Measurements from ENCODE around the gene CFAP251.

DNA sequence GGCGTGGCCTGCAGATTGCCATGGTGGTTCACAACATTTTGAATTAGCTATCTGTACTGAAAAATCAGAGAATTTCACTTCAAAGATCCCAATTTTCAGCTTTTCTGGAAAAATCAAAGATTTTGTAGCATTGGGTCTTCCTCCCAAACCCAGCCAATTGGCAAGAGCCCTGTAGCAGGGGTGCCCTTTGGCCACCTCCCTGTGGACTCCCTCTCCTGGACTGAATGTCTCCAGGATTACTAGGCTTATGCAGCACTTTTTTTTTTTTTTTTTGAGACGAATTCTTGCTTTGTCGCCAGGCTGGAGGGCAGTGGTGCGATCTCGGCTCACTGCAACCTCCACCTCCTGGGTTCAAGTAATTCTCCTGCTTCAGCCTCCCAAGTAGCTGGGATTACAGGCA is 20.1 kb upstream of the CFAP251 start:
- TF ChIP-seq POLR2A (IDR thresholded peaks at IDR 0.05; ENCODE audit: insufficient read depth in 1 of 2, low read depth in 2 of 2, low read length in 2 of 2), result no peak
- TF ChIP-seq TARDBP (CRISPR knock-in tag; IDR thresholded peaks at IDR 0.05), result no peak
